PC-9 (cell line): ENCODE results near the gene PEX14. TPM values are rescaled to one million over a fixed set of nuclear protein-coding genes. Genes with fewer than 3 reads are reported as not detected.
"Not testable (repeated sequence)": the region's sequence is repeated elsewhere in the genome, so short reads cannot be mapped to it uniquely, and the experiment has no call there.

ENCODE experiments used
- BruUV-seq: library from RNA; stranded (reverse); fragments of 400-500 nt; replicated peaks from 2 replicates; lab custom pipeline; 2021; lab: Mats Ljungman, UMichigan
- CTCF ChIA-PET: fragments of 300-600 bp; sonication (Branson Sonifier 250); formaldehyde crosslinking; loops from one replicate; lab custom pipeline; 2022; ENCODE audit warnings: antibody characterized with exemption; lab: Charles Lee
- POLR2A ChIA-PET: fragments of 300-600 bp; sonication (Branson Sonifier 250); formaldehyde crosslinking; loops from one replicate; lab custom pipeline; 2022; ENCODE audit warnings: antibody characterized with exemption; ENCODE audit not compliant: unreplicated experiment; lab: Charles Lee
- DNase-seq, 2 experiments: peaks; one replicate each; pipeline versions ENCODE4 v3.0.0 to v3.0.0-alpha.2; 2015 to 2022; ENCODE audit warnings: mixed read lengths in 1 of 2
- H2AFZ ChIP-seq: fragments of 200-600 bp; sonication (generic); 2 replicates; pipeline ENCODE4 v1.8.1; 2017; ENCODE audit warnings: antibody characterized with exemption
- H3F3A ChIP-seq: fragments of 200-600 bp; sonication (generic); 2 replicates; pipeline ENCODE4 v1.8.1; 2017; ENCODE audit warnings: antibody characterized with exemption, mild to moderate bottlenecking, low read depth; ENCODE audit not compliant: insufficient read depth
- H3K27ac ChIP-seq: fragments of 200-600 bp; sonication (generic); 2 replicates; pipeline ENCODE4 v1.6.1; 2016; ENCODE audit warnings: mixed run types
- H3K27me3 ChIP-seq: fragments of 200-600 bp; sonication (generic); 2 replicates; pipeline ENCODE4 v1.6.1; 2016; ENCODE audit warnings: low read depth, mixed run types; ENCODE audit not compliant: insufficient read depth
- H3K36me3 ChIP-seq: fragments of 200-600 bp; sonication (generic); 2 replicates; pipeline ENCODE4 v1.6.1; 2016; ENCODE audit warnings: low read depth, mixed run types
- H3K4me1 ChIP-seq: fragments of 200-600 bp; sonication (generic); replicated peaks from 2 replicates; pipeline ENCODE4 v1.6.1; 2016; ENCODE audit warnings: mixed run types; ENCODE audit not compliant: insufficient read depth
- H3K4me2 ChIP-seq: fragments of 200-600 bp; sonication (generic); 2 replicates; pipeline ENCODE4 v1.6.1; 2017; ENCODE audit warnings: mixed run types
- H3K4me3 ChIP-seq: fragments of 200-600 bp; sonication (generic); 2 replicates; pipeline ENCODE4 v1.6.1; 2016; ENCODE audit warnings: mixed run types
- H3K79me2 ChIP-seq: fragments of 200-600 bp; sonication (generic); 2 replicates; pipeline ENCODE4 v1.6.1; 2017; ENCODE audit warnings: low read depth, mixed run types
- H3K9me2 ChIP-seq: fragments of 200-600 bp; sonication (generic); 2 replicates; pipeline ENCODE4 v1.8.1; 2017; ENCODE audit warnings: mild to moderate bottlenecking; ENCODE audit not compliant: insufficient read depth
- H3K9me3 ChIP-seq: fragments of 200-600 bp; sonication (generic); 2 replicates; pipeline ENCODE4 v1.8.1; 2016; ENCODE audit warnings: low read depth; ENCODE audit not compliant: insufficient read depth
- H4K20me1 ChIP-seq: fragments of 200-600 bp; sonication (generic); 2 replicates; pipeline ENCODE4 v1.8.1; 2017; ENCODE audit not compliant: insufficient read depth
- EZH2 ChIP-seq: fragments of 200-600 bp; sonication (generic); IDR thresholded peaks from 2 replicates; pipeline ENCODE4 v1.8.0; 2017; ENCODE audit warnings: antibody characterized with exemption, low read depth
- intact Hi-C: fragments of 100-400 bp; cut with micrococcal nuclease; formaldehyde crosslinking; loops from one replicate; pipeline ENCODE4 v1.10.0; 2022; ENCODE audit not compliant: unreplicated experiment
- total RNA-seq: library from RNA; stranded (reverse); gene quantifications from 2 replicates; pipeline ENCODE4 v1.2.3, GENCODE V29; 2021
- TF ChIP-seq, protein P1 (sequence below): fragments of 200-600 bp; sonication (generic); conservative IDR thresholded peaks from 2 replicates; pipeline ENCODE4 v1.6.1; 2017; ENCODE audit warnings: mixed run types, antibody characterized with exemption, mild to moderate bottlenecking, moderate library complexity

PEX14 gene
- total RNA-seq, 1 experiment from 2014 or later, result 28.3 TPM

DNA sequence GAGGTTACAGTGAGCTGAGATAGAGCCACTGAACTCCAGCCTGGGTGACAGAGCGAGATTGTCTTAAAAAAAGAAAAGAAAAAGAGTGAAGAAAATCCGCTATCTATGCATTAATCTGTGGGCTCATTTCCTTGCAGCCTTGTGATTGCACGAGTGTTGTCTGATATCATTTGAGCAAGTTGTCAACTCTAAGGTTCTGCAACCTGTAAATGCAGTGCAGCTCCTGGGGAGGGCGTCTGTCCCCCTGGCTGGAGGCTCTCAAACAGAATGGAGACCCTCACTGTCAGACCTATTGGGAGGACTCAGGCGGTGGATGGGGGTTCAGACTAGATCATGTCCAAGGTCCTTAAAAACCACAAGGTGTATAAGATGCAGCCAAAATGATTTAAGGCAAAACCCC lies 18.7 kb upstream of the PEX14 start:
- no peak for DNase-seq
- Histone ChIP-seq H4K20me1 (no peaks in the 10 kb centered on the region), H3K4me1 (peaks cover 19% of the 10 kb centered on the region), H3K36me3 (no peaks in the 10 kb centered on the region), H3K79me2 (0 out of 2 replicates have a peak, but pooled peaks cover 3% of the 10 kb centered on the region), H3K9me2 (no peaks in the 10 kb centered on the region), H3F3A (peaks cover 24% of the 10 kb centered on the region), H3K9me3 (no peaks in the 10 kb centered on the region), H3K27ac (no peak overlapping the region), H3K27me3 (no peaks in the 10 kb centered on the region), H3K4me2 (no peak overlapping the region), H2AFZ (no peak overlapping the region), H3K4me3 (no peak overlapping the region)
- CTCF ChIA-PET, result interaction anchor here (0.9 kb wide), 1 partner anchor 36 kb away, joined by 10 read pairs; no protein-coding TSS in a partner anchor
- POLR2A ChIA-PET, result no interaction called here
- intact Hi-C loops, result no loop called here
- no TSS peak for BruUV-seq
- TF ChIP-seq EZH2, result no peak
- TF ChIP-seq, protein P1, sequence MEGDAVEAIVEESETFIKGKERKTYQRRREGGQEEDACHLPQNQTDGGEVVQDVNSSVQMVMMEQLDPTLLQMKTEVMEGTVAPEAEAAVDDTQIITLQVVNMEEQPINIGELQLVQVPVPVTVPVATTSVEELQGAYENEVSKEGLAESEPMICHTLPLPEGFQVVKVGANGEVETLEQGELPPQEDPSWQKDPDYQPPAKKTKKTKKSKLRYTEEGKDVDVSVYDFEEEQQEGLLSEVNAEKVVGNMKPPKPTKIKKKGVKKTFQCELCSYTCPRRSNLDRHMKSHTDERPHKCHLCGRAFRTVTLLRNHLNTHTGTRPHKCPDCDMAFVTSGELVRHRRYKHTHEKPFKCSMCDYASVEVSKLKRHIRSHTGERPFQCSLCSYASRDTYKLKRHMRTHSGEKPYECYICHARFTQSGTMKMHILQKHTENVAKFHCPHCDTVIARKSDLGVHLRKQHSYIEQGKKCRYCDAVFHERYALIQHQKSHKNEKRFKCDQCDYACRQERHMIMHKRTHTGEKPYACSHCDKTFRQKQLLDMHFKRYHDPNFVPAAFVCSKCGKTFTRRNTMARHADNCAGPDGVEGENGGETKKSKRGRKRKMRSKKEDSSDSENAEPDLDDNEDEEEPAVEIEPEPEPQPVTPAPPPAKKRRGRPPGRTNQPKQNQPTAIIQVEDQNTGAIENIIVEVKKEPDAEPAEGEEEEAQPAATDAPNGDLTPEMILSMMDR, result no peak

DNA sequence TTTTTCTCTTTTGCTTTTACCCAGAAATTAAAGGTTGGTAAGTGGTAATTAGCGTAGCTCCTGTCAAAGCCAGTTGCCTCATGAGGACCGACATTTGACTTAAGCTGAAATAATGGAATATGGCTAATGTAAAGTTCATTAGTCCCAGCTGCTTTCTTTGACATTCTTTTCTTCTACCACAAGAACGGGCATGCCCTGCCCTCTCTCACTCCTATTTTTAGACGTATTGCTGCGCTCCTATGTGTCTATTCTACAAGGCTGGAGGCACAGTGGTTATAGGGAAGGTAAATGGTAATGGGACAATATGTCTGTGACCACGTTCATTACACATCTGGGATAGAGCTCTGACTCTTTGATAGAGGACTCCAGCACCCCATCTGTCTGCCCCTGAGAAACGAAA lies 18.1 kb upstream of the PEX14 start:
- ChIA-PET CTCF (interaction anchor here (0.9 kb wide), 1 partner anchor 35 kb away, joined by 10 read pairs; no protein-coding TSS in a partner anchor), POLR2A (no interaction called here)
- TF ChIP-seq EZH2, result no peak
- TF ChIP-seq, protein P1, result no peak
- Histone ChIP-seq H3K36me3 (0 out of 2 replicates have a peak, but pooled peaks cover 3% of the 10 kb centered on the region), H3K79me2 (0 out of 2 replicates have a peak, but pooled peaks cover 3% of the 10 kb centered on the region), H3K27me3 (no peaks in the 10 kb centered on the region), H3K27ac (no peak overlapping the region), H3K4me3 (no peak overlapping the region), H2AFZ (no peak overlapping the region), H3K4me2 (no peak overlapping the region), H4K20me1 (no peaks in the 10 kb centered on the region), H3K9me3 (no peaks in the 10 kb centered on the region), H3K4me1 (peaks cover 19% of the 10 kb centered on the region), H3F3A (peaks cover 25% of the 10 kb centered on the region), H3K9me2 (no peaks in the 10 kb centered on the region)
- intact Hi-C loops, result no loop called here
- no TSS peak for BruUV-seq
- no peak for DNase-seq

DNA sequence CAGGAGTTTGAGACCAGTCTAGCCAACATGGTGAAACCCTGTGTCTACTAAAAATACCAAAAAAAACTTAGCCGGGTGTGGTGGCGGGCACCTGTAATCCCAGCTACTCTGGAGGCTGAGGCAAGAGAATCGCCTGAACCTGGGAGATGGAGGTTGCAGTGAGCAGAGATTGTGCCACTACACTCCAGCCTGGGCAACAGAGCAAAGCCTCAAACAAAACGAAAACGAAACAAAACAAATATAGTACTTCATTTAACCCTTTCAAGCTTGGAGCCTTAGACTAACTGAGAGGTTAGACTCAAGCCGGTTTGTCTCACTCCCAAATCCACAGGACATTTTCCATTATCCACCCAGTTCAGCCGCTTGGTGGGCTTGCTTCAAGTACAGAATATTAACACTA lies 17.3 kb upstream of the PEX14 start:
- DNase-seq, H3K36me3 ChIP-seq, H3K4me3 ChIP-seq, H2AFZ ChIP-seq, H4K20me1 ChIP-seq, H3K4me2 ChIP-seq, H3K9me2 ChIP-seq, BruUV-seq, intact Hi-C loops, H3K27me3 ChIP-seq, CTCF ChIA-PET, H3K79me2 ChIP-seq, H3K27ac ChIP-seq, H3K9me3 ChIP-seq: not testable (repeated sequence)
- Histone ChIP-seq H3F3A (peaks cover 25% of the 10 kb centered on the region), H3K4me1 (peaks cover 19% of the 10 kb centered on the region)
- POLR2A ChIA-PET, result interaction anchor here (0.6 kb wide), 1 partner anchor 10 kb away, joined by 4 read pairs; no protein-coding TSS in a partner anchor
